ENCODE results near the gene TUBB2B. TPM values are rescaled to one million over a fixed set of nuclear protein-coding genes. Genes with fewer than 3 reads are reported as not detected.

Gene TUBB2B
- total and polyA plus RNA-seq, 2 experiments from 2014 or later, result 29.8 to 57.6 TPM

DNA sequence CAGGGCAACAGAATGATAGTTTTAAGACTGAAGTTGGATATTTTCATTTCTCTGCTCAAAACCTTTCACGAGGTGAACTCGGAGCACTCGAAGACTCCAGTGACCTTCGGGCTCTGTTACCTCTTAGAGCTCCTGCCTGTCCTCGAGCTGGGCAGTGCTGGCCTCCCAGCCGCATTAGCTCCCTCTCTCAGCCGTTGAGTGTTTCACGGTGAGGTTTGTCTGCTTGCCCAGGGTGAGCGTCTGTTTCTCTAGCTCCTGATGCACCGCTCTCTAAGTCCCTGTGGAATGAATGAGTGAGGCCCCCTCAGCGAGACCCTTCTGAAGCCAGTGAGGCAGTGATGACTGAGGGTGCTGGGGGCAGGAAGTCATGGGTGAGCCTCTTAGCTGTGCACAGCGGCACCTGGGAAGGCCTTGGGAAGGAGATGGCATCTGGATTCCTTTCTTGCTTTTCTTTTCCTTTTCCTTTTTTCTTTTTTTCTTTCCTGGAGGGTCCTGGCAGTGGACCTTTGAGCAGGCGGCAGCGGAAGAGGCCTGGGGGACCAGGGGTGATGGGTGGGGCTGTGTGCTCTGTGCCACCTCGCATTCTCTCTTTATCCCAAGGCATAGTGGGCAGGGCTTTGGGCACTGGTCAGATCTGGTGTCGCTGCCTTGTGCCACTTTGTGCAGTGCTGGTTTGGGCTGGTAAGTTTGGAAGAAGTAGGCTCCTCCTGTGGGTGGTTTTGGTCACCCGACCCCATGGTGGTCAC is 33.5 kb upstream of the TUBB2B start:
- H3K36me3 ChIP-seq, result peaks cover 5% of the 10 kb centered on the region
- peaks cover 4% of the 10 kb centered on the region for H3K4me1 ChIP-seq (ENCODE audit: low read depth)
- H3K4me3 ChIP-seq, result no peak overlapping the region
- H3K27me3 ChIP-seq, result no peaks in the 10 kb centered on the region
- no peak overlapping the region for H3K27ac ChIP-seq
- no peaks in the 10 kb centered on the region for H3K9me3 ChIP-seq (ENCODE audit: low read depth)
- DNase-seq (ENCODE audit: low read depth in 1 of 2, low spot score in 1 of 2), result no peak
- no peak for TF ChIP-seq CTCF (IDR thresholded peaks at IDR 0.05; ENCODE audit: low read depth, low read length)

DNA sequence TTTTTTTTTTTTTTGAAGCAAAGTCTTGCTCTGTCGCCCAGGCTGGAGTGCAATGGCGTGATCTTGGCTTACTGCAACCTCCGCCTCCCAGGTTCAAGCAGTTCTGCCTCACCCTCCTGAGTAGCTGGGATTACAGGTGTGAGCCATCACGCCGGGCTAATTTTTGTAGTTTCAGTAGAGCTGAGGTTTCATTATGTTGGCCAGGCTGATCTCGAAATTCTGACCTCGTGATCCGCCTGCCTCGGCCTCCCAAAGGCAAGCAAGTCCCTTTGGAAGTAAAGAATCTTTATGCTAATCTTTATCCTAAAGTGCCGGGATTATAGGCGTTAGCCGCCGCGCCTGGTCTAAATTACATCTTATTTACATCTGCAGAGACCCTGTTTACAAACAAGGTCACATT is 32.8 kb upstream of the TUBB2B start:
- peaks cover 4% of the 10 kb centered on the region for H3K4me1 ChIP-seq (ENCODE audit: low read depth)
- DNase-seq (ENCODE audit: low read depth in 1 of 2, low spot score in 1 of 2), result no peak
- H3K36me3 ChIP-seq, result peaks cover 5% of the 10 kb centered on the region
- H3K9me3 ChIP-seq (ENCODE audit: low read depth), result no peaks in the 10 kb centered on the region
- TF ChIP-seq CTCF (IDR thresholded peaks at IDR 0.05; ENCODE audit: low read depth, low read length), result no peak
- no peak overlapping the region for H3K4me3 ChIP-seq
- H3K27ac ChIP-seq, result no peak overlapping the region
- H3K27me3 ChIP-seq, result no peaks in the 10 kb centered on the region

GRCh38 chr6:3259491-3259958 is 32.1 kb upstream of the TUBB2B start:
- Histone ChIP-seq H3K4me1 (ENCODE audit: low read depth) (peaks cover 4% of the 10 kb centered on the region), H3K36me3 (peaks cover 5% of the 10 kb centered on the region), H3K27me3 (no peaks in the 10 kb centered on the region), H3K27ac (no peak overlapping the region), H3K4me3 (peak overlapping the region; percentile 94), H3K9me3 (ENCODE audit: low read depth) (no peaks in the 10 kb centered on the region)
- DNase-seq (ENCODE audit: low read depth in 1 of 2, low spot score in 1 of 2), result peak; percentile 31 to 45
- no peak for TF ChIP-seq CTCF (IDR thresholded peaks at IDR 0.05; ENCODE audit: low read depth, low read length)

DNA sequence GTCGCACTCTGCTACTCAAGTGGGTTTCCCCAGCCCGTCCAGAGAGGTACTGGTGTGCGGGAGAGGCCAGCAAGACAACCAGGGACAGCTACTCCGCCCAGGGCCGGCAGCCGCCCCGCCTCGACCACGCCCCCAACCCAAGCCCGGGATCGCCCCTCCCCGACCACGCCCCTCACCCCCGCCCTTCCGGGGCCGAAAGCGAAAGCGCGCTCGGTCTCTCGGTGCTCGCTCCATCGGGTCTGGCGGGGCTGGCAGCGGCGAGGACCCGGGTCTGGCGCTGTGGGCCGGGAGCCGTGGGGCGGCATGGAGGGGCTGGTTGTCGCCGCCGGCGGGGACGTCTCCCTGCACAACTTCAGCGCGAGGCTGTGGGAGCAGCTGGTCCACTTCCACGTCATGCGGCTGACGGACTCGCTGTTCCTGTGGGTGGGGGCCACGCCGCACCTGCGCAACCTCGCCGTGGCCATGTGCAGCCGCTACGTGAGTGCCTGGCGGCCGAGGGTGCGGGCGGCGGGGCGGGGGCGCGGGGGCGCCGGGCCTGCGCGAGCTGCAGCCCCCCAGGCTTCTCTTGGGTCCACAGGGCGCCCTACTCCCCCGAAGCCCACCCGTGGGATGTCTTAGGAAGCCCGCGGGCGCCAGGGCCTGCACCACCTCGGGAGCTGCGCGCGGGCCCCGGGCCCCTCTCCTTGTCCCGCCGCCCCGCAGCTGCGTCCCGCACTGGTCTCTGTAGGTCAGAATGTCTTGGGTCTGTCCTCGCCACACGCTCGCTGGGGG is 31.5 kb upstream of the TUBB2B start, which contains the start of gene PSMG4:
Gene PSMG4 (plus strand): TSS at position 228 of the 771 bp plus-strand sequence. CDS start 76 bp downstream, at position 304.
- peak; percentile 92 to 95 for DNase-seq (ENCODE audit: low read depth in 1 of 2, low spot score in 1 of 2)
- H3K4me1 ChIP-seq (ENCODE audit: low read depth), result peaks cover 4% of the 10 kb centered on the region
- peak within 1 kb of the TSS; percentile 6 for H3K27ac ChIP-seq
- H3K4me3 ChIP-seq, result peak within 1 kb of the TSS; percentile 94
- no peak for TF ChIP-seq CTCF (IDR thresholded peaks at IDR 0.05; ENCODE audit: low read depth, low read length)
- H3K9me3 ChIP-seq (ENCODE audit: low read depth), result no peaks in the 10 kb centered on the region
- H3K27me3 ChIP-seq, result no peaks in the 10 kb centered on the region
- peaks cover 4% of the 10 kb centered on the region for H3K36me3 ChIP-seq

DNA sequence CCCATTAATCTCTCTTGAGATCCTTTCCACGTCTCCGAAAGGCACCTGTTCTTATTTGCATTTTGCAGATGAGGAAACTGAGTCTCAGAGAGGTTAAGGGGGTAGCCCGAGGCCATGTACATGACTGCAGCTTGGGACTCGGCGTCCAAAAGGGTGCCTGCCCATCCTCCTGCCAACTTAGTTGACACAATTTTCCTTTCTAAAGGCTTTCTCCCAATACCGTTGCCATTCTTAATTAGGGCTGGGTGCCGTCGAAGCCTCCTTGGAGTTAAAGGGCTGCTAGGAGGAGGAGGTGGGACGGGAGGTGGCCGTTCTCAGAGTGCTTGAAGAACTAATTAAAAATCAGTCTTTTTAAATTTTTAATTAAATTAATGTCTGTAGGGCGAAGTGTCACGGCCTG is 30.7 kb upstream of the TUBB2B start:
- no peaks in the 10 kb centered on the region for H3K27me3 ChIP-seq
- TF ChIP-seq CTCF (IDR thresholded peaks at IDR 0.05; ENCODE audit: low read depth, low read length), result no peak

More for the DNA sequence above, 30.7 kb upstream of the TUBB2B start:
- no peak for DNase-seq (ENCODE audit: low read depth in 1 of 2, low spot score in 1 of 2)
- Histone ChIP-seq H3K4me1 (ENCODE audit: low read depth) (peaks cover 4% of the 10 kb centered on the region), H3K36me3 (no peaks in the 10 kb centered on the region), H3K9me3 (ENCODE audit: low read depth) (no peaks in the 10 kb centered on the region), H3K27ac (no peak overlapping the region), H3K4me3 (no peak overlapping the region)

All from cardiac muscle cell (in vitro differentiated cells and primary cell).